ENCODE measurements around the gene TRPM4. TPM values are rescaled to one million over a fixed set of nuclear protein-coding genes. Genes with fewer than 3 reads are reported as not detected.
A peak's percentile ranks its signal among the peaks of the same experiment; 100 is the strongest.

Gene TRPM4
- total RNA-seq, 3 donors from 2014 or later, result 13.1 to 34.0 (median 24.3) TPM

GRCh38 chr19:49132974-49133609, 24.5 kb upstream of the TRPM4 start:
- H3K36me3 ChIP-seq, result no peaks in the 10 kb centered on the region
- H3K27ac ChIP-seq, result no peak overlapping the region
- no peak for TF ChIP-seq POLR2AphosphoS5 (IDR thresholded peaks at IDR 0.05)
- no peak for TF ChIP-seq POLR2A (IDR thresholded peaks at IDR 0.05)
- no peak for TF ChIP-seq CTCF (IDR thresholded peaks at IDR 0.05)
- H3K27me3 ChIP-seq, result no peaks in the 10 kb centered on the region
- intact Hi-C loops (cut with DNase I; ENCODE audit: low total_unique reads), result no loop called here
- no peaks in the 10 kb centered on the region for H3K9me3 ChIP-seq
- H3K4me1 ChIP-seq, result peaks cover 0 to 4% of the 10 kb centered on the region in 2 donors
- no peak for DNase-seq (ENCODE audit: low spot score in 2 of 2)
- H3K4me3 ChIP-seq, result peak overlapping the region; percentile 7 to 29 (median 15)

GRCh38 chr19:49133621-49134454, 23.8 kb upstream of the TRPM4 start:
- Histone ChIP-seq H3K27me3 (no peaks in the 10 kb centered on the region), H3K9me3 (no peaks in the 10 kb centered on the region), H3K4me1 (no peaks in the 10 kb centered on the region), H3K27ac (no peak overlapping the region), H3K4me3 (peak overlapping the region; percentile 7 to 29 (median 15)), H3K36me3 (no peaks in the 10 kb centered on the region)
- intact Hi-C loops (cut with DNase I; ENCODE audit: low total_unique reads), result no loop called here
- DNase-seq (ENCODE audit: low spot score in 2 of 2), result no peak
- TF ChIP-seq POLR2A (IDR thresholded peaks at IDR 0.05), result no peak
- no peak for TF ChIP-seq CTCF (IDR thresholded peaks at IDR 0.05)
- TF ChIP-seq POLR2AphosphoS5 (IDR thresholded peaks at IDR 0.05), result no peak

GRCh38 chr19:49135686-49136085, 21.9 kb upstream of the TRPM4 start:
- no peaks in the 10 kb centered on the region for H3K4me1 ChIP-seq
- intact Hi-C loops (cut with DNase I; ENCODE audit: low total_unique reads), result no loop called here
- H3K27ac ChIP-seq, result no peak overlapping the region
- H3K4me3 ChIP-seq, result no peak overlapping the region
- no peaks in the 10 kb centered on the region for H3K27me3 ChIP-seq
- DNase-seq (ENCODE audit: low spot score in 2 of 2), result no peak
- H3K36me3 ChIP-seq, result no peaks in the 10 kb centered on the region
- H3K9me3 ChIP-seq, result no peaks in the 10 kb centered on the region
- no peak for TF ChIP-seq POLR2AphosphoS5 (IDR thresholded peaks at IDR 0.05)
- no peak for TF ChIP-seq CTCF (IDR thresholded peaks at IDR 0.05)
- no peak for TF ChIP-seq POLR2A (IDR thresholded peaks at IDR 0.05)

- intact Hi-C loops (cut with DNase I; ENCODE audit: low total_unique reads), result no loop called here
- no peaks in the 10 kb centered on the region for H3K9me3 ChIP-seq
Measured at GRCh38 chr19:49136771-49137171, 20.8 kb upstream of the TRPM4 start.

More at GRCh38 chr19:49136771-49137171, 20.8 kb upstream of the TRPM4 start:
- Histone ChIP-seq H3K4me3 (no peak overlapping the region), H3K36me3 (no peaks in the 10 kb centered on the region), H3K27ac (no peak overlapping the region), H3K4me1 (no peaks in the 10 kb centered on the region), H3K27me3 (no peaks in the 10 kb centered on the region)
- no peak for DNase-seq (ENCODE audit: low spot score in 2 of 2)
- no peak for TF ChIP-seq POLR2AphosphoS5 (IDR thresholded peaks at IDR 0.05)
- TF ChIP-seq CTCF (IDR thresholded peaks at IDR 0.05), result no peak
- TF ChIP-seq POLR2A (IDR thresholded peaks at IDR 0.05), result no peak
